Superior temporal gyrus (tissue), 1 donor: ENCODE measurements around the gene SPACA4.

Experiments used
- DNase-seq: peaks from one replicate; pipeline ENCODE4 v3.0.0-alpha.2; 2016; ENCODE audit errors: extremely low spot score

The SPACA4 gene

GRCh38 chr19:48596679-48597465, 9.7 kb upstream of the SPACA4 start:
- no peak for DNase-seq

DNA sequence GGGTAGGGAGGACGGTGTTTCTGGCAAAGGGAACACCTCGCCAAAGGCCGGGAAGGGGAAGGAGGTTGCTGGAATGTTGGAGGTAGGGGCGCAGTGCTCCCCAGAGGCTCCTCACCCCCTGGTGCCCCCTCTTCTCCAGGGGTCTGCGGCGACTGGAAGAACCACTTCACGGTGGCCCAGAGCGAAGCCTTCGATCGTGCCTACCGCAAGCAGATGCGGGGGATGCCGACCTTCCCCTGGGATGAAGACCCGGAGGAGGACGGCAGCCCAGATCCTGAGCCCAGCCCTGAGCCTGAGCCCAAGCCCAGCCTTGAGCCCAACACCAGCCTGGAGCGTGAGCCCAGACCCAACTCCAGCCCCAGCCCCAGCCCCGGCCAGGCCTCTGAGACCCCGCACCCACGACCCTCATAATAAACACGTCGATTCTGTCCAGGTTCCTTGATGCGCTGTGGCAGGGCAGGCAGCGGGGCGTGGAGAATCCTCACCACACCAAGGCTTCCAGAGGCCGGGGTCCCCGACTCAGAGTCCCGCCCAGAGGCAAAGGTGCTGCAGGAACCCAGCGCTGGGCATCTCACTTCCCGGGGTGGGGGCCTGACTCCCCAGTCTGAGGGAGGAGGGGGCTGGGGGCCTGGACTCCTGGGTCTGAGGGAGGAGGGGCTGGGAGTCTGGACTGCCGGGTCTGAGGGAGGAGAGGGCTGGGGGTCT, 7.4 kb upstream of the SPACA4 start:
- no peak for DNase-seq

DNA sequence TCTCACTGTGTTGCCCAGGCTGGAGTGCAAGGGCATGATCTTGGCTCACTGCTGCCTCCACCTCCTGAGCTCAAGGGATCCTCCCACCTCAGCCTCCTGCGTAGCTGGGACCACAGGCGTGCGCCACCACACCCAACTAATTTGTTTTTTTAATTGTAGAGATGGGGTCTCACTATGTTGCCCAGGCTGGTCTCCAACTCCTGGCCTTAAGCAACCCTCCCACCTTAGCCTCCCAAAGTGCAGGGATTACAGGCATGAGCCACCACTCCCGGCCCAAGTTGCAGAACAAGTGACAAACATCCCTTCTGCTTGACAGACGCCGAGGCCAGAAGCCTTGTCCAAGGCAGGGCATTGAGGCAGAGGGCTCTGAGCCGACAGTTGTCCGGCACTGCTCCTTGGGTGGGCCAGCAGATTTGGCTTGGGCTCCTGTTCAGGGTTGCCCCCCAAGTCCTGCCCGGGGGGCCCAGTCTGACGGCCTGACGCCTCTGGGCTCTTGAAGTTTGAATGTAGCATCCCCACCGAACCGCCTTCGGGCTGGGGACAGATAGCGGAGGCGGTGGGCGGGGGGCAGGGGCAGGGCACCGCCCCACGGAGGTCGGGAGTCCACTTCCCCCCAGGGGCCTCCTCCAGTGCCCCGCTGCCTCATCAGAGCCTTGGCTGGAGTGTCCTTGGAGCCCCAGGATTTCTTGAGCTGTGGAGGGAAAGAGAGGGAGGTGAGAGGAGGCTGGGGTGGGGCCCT, 5.7 kb upstream of the SPACA4 start:
- DNase-seq: no peak

GRCh38 chr19:48603001-48603400, 3.5 kb upstream of the SPACA4 start:
- DNase-seq: no peak

- DNase-seq: no peak
These were observed 3.1 kb upstream of the SPACA4 start for GRCh38 chr19:48603449-48603848.

GRCh38 chr19:48603850-48604249, 2.7 kb upstream of the SPACA4 start:
- no peak for DNase-seq

- DNase-seq: no peak
These were observed 815 bp downstream of the SPACA4 start for GRCh38 chr19:48607359-48607755.

GRCh38 chr19:48608798-48609263, 2.3 kb downstream of the SPACA4 start:
- peak; percentile 53 for DNase-seq

DNA sequence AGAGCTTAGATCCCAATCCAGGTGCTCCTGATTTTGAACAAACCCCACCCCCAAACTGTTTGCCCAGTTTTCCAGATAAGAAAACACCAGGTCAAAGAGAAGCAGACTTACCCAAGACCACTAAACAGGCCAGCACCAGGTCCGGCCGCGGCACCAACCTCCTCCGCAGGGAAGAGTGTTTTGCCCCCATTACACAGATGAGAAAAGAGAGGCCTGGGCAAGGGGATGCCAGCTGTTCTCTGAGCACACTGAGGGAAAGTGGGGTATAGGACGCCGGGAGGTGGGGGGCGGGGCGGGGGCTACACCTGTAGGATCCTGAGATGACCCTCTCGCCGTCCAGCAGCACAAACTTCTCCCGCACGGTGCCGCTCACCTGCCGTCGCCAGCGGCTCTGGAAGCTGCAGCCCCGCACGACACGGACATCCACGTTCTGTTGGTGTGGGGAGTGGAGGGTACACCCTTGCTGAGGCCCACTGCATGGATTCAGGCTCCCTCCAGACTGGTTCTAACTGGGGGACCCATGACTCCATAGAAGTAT, 3.1 kb downstream of the SPACA4 start:
- no peak for DNase-seq

- DNase-seq: no peak
These were observed 5.3 kb downstream of the SPACA4 start for GRCh38 chr19:48611872-48612271.

GRCh38 chr19:48613024-48613851, 6.7 kb downstream of the SPACA4 start:
- no peak for DNase-seq

GRCh38 chr19:48613852-48614435, 7.4 kb downstream of the SPACA4 start:
- DNase-seq: no peak

- DNase-seq: no peak
These were observed 8.1 kb downstream of the SPACA4 start, which contains the start of gene FAM83E for GRCh38 chr19:48614436-48615230. Gene FAM83E (minus strand): TSS chr19:48615076. CDS start chr19:48613372, 1,704 bp downstream.

DNA sequence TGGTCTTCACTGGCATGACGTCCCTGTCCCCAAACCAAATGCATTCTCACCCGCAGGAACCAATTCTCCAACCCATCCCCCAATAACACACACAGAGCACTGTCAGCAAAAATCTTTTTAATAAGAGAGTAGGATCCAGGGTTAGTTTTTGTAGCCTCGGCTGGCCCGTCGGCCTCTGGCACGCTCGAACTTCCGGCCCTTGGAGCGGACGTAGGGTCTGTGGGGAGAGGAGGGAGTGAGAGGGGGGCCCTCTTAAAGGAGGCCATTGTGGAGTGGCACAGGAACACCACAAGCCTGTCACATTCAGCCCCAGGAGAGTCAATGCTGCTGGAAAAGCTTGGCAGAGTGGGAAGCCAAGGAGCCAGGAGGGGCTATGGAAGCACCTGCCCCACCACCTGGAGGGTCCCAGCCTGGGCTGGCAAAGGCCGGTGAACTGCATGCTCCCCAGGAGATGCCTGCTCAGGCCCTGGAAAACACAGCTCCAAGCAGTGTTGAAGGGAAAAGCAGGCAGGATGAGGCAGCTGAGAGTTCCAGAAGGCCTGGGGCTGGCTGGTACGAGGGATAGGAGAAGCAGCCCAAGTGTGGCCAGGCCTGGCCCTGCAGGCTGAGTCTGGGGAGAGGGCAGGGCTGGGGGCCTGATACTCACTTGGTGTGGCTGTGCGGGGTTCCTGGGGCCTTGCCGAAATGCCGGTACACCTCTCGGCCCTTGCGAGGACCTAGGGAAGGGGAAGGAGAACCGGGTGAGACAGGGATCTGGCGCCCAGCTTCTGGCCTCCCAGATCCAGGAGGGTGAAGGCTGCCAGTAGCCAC, 8.9 kb downstream of the SPACA4 start:
- no peak for DNase-seq

- DNase-seq: no peak
These were observed 9.5 kb downstream of the SPACA4 start for GRCh38 chr19:48616041-48616436.

- no peak for DNase-seq
These were observed 10.0 kb downstream of the SPACA4 start for GRCh38 chr19:48616491-48617056.

DNA sequence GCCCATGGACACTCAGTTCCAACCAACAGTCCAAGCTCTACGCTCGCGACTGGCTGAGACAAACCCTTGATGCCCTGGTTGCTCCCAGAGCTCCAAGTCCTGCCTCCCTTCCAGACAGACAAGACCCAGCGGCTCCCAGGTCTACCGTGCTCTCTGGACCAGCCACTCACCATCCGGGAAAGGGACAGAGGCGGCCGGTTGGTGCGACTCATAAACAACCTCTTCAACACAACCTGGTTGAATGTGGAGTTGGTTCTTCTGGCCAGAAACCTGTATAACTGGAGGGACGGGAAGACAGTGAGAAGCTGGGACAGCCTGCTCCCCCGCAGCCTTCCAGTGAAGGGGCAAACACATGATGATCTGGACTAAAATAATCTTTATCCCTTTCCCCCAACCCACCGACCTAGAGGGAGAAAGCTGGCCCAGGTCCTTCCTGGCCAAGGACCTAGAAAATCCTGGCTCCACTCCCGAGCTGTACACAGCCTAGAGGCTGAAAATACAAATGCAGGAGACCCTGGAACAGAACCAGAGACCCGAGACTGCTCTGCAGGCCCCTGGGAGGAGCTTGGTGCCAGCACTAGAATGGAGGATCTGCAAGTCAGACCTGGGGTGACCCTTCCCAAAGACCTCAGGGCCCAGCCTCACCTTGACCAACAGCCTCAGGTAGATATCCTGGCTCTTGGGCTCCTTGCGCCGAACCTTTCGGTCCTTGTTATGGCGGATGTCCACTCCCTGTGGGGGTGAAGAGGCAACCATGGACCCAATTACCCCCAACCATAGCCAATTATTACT, 10.8 kb downstream of the SPACA4 start:
- DNase-seq: no peak
